ENCODE results near the gene MAP4. TPM values are rescaled to one million over a fixed set of nuclear protein-coding genes. Genes with fewer than 3 reads are reported as not detected.
"Not testable (repeated sequence)": the region's sequence is repeated elsewhere in the genome, so short reads cannot be mapped to it uniquely, and the experiment has no call there.

The MAP4 gene
- total RNA-seq, 1 experiment from 2014 or later: 140 TPM

GRCh38 chr3:48064292-48064829 is 48.1 kb upstream of the MAP4 start:
- H3K9me3 Mint-ChIP-seq: peaks cover 24 to 26% of the 10 kb centered on the region in 2 experiments
- H3K18ac ChIP-seq (ENCODE audit: insufficient read length, low read depth, low read length): no peak overlapping the region
- no peaks in the 10 kb centered on the region for H3K27me3 Mint-ChIP-seq (ENCODE audit: low read depth)
- no peaks in the 10 kb centered on the region for H3K23me2 ChIP-seq (ENCODE audit: insufficient read length, low read depth, low read length, poor library complexity, severe bottlenecking)
- no peaks in the 10 kb centered on the region for H3K4me1 Mint-ChIP-seq
- H3K4ac ChIP-seq (ENCODE audit: low read depth, low read length): no peak overlapping the region
- peaks cover 21% of the 10 kb centered on the region; the same call in 1 of the 2 replicates for H3K79me2 ChIP-seq (ENCODE audit: insufficient read depth, low read length)
- H4K20me1 ChIP-seq (ENCODE audit: control insufficient read depth, insufficient read depth, insufficient read length): no peaks in the 10 kb centered on the region
- H4K5ac ChIP-seq (ENCODE audit: insufficient read length, low read depth, low read length): no peak overlapping the region
- no peak overlapping the region for H3K27ac ChIP-seq (ENCODE audit: insufficient read length, low read depth, low read length)
- WGBS (ENCODE audit: extremely low coverage, insufficient read length, low lambda C conversion rate): 100% methylated on average over 1 of the region's 3 CpGs
- no peak overlapping the region for H2BK15ac ChIP-seq (ENCODE audit: low read depth, low read length)
- no peak overlapping the region for H2BK120ac ChIP-seq (ENCODE audit: low read depth, low read length, poor library complexity, severe bottlenecking)
- no peak overlapping the region for H2AFZ ChIP-seq (ENCODE audit: low read length)
- no peak overlapping the region for H3T11ph ChIP-seq (ENCODE audit: low read length)
- no peak overlapping the region for H2AK5ac ChIP-seq (ENCODE audit: insufficient read length, low read length)
- TF ChIP-seq CTCF (conservative IDR thresholded peaks at IDR 0.05): no peak
- H3K36me3 Mint-ChIP-seq (ENCODE audit: insufficient read depth in 1 of 3, low read depth in 3 of 3): peaks cover 28 to 30% (median 29%) of the 10 kb centered on the region in 3 experiments
- peak overlapping the region in 2 of 3 experiments; percentile 7 to 27; a peak in 1 of 7 replicates for H3K27ac Mint-ChIP-seq
- no peak overlapping the region for H3K14ac ChIP-seq (ENCODE audit: insufficient read depth, low read length)
- H3K79me1 ChIP-seq (ENCODE audit: insufficient read depth, low read depth, low read length, poor library complexity, severe bottlenecking): peaks cover 5% of the 10 kb centered on the region
- H3K56ac ChIP-seq (ENCODE audit: insufficient read length, low read depth, low read length): no peak overlapping the region
- no peak overlapping the region for H3K23ac ChIP-seq (ENCODE audit: insufficient read length, low read depth, low read length)
- no peak for DNase-seq
- H3K9me3 ChIP-seq (ENCODE audit: control insufficient read depth, low read depth, low read length): no peaks in the 10 kb centered on the region
- no peak overlapping the region for H3K4me3 Mint-ChIP-seq
- no peak overlapping the region for H2BK20ac ChIP-seq (ENCODE audit: low read depth, low read length, poor library complexity, severe bottlenecking)
- H2BK5ac ChIP-seq (ENCODE audit: insufficient read length, low read length): no peak overlapping the region
- no peak overlapping the region for H4K8ac ChIP-seq (replicated peaks; ENCODE audit: insufficient read length, low read depth, low read length)
- no peak overlapping the region for H3K4me2 ChIP-seq (ENCODE audit: insufficient read depth, insufficient read length, low read length)
- no peak overlapping the region for H2BK12ac ChIP-seq (ENCODE audit: insufficient read length, low read depth, low read length)
- no peaks in the 10 kb centered on the region for H3K4me1 ChIP-seq (ENCODE audit: insufficient read depth, low read length)
- H3K9ac ChIP-seq (ENCODE audit: extremely low read depth, insufficient read length, low read length): no peak overlapping the region
- no peaks in the 10 kb centered on the region for H3K27me3 ChIP-seq (ENCODE audit: insufficient read depth, low read length)
- H4K91ac ChIP-seq (ENCODE audit: insufficient read length, low read depth, low read length): no peak overlapping the region

GRCh38 chr3:48061586-48061985 is 45.4 kb upstream of the MAP4 start:
- not testable (repeated sequence) for H4K8ac ChIP-seq (replicated peaks; ENCODE audit: insufficient read length, low read depth, low read length); H3K27ac ChIP-seq (ENCODE audit: insufficient read length, low read depth, low read length); H3K14ac ChIP-seq (ENCODE audit: insufficient read depth, low read length); H2BK12ac ChIP-seq (ENCODE audit: insufficient read length, low read depth, low read length); H2BK15ac ChIP-seq (ENCODE audit: low read depth, low read length); H3K9ac ChIP-seq (ENCODE audit: extremely low read depth, insufficient read length, low read length); H3K4me3 Mint-ChIP-seq; H3K4ac ChIP-seq (ENCODE audit: low read depth, low read length); H4K91ac ChIP-seq (ENCODE audit: insufficient read length, low read depth, low read length); H4K5ac ChIP-seq (ENCODE audit: insufficient read length, low read depth, low read length); H4K20me1 ChIP-seq (ENCODE audit: control insufficient read depth, insufficient read depth, insufficient read length); H3K4me2 ChIP-seq (ENCODE audit: insufficient read depth, insufficient read length, low read length); H2BK20ac ChIP-seq (ENCODE audit: low read depth, low read length, poor library complexity, severe bottlenecking); H3K23me2 ChIP-seq (ENCODE audit: insufficient read length, low read depth, low read length, poor library complexity, severe bottlenecking); H3K18ac ChIP-seq (ENCODE audit: insufficient read length, low read depth, low read length); H2BK120ac ChIP-seq (ENCODE audit: low read depth, low read length, poor library complexity, severe bottlenecking); H3K23ac ChIP-seq (ENCODE audit: insufficient read length, low read depth, low read length); H3K4me1 Mint-ChIP-seq; H3K9me3 ChIP-seq (ENCODE audit: control insufficient read depth, low read depth, low read length); DNase-seq; H2AFZ ChIP-seq (ENCODE audit: low read length); H3K56ac ChIP-seq (ENCODE audit: insufficient read length, low read depth, low read length); H3K27me3 ChIP-seq (ENCODE audit: insufficient read depth, low read length); H3K27me3 Mint-ChIP-seq (ENCODE audit: low read depth); H3K27ac Mint-ChIP-seq; H2BK5ac ChIP-seq (ENCODE audit: insufficient read length, low read length); H3K4me1 ChIP-seq (ENCODE audit: insufficient read depth, low read length); H3K79me1 ChIP-seq (ENCODE audit: insufficient read depth, low read depth, low read length, poor library complexity, severe bottlenecking); H3T11ph ChIP-seq (ENCODE audit: low read length); H2AK5ac ChIP-seq (ENCODE audit: insufficient read length, low read length)
- Mint-ChIP-seq H3K36me3 (ENCODE audit: insufficient read depth in 1 of 3, low read depth in 3 of 3) (peaks cover 28 to 36% (median 35%) of the 10 kb centered on the region in 3 experiments), H3K9me3 (peaks cover 26 to 31% of the 10 kb centered on the region in 2 experiments)
- H3K79me2 ChIP-seq (ENCODE audit: insufficient read depth, low read length): peaks cover 17% of the 10 kb centered on the region; the same call in 1 of the 2 replicates
- WGBS (ENCODE audit: extremely low coverage, insufficient read length, low lambda C conversion rate): no CpG with 5 or more reads among the region's 33 CpGs

Measured in H9 (cell line).